ENCODE data around the gene CD34. TPM values are rescaled to one million over a fixed set of nuclear protein-coding genes. Genes with fewer than 3 reads are reported as not detected.

CD34 gene
- polyA plus RNA-seq, 1 donor from 2014 or later = not detected

DNA sequence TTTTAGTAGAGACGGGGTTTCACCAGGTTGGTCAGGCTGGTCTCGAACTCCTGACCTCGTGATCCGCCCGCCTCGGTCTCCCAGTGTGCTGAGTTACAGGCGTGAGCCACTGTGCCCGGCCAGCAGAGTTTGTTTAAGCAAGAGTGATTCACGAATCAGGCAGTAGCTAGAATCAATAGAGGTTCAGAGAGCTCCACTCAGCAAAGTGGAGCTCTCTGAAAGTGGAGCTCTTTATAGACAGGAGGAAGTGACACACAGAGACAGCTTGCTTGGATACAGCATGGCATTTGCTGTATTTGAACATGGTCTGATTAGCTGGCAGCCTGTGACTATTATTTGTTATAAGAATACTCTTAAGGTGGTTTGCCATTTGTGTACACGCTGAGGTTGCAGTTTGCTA lies 27.1 kb upstream of the CD34 start:
- H2AFZ ChIP-seq (ENCODE audit: low read depth, low read length) = no peak overlapping the region
- no peaks in the 10 kb centered on the region for H3K9me3 ChIP-seq (ENCODE audit: low read length)
- no peak overlapping the region for H3K27ac ChIP-seq (ENCODE audit: low read length)
- H3K9ac ChIP-seq (ENCODE audit: low read length) = no peak overlapping the region
- H3K4me3 ChIP-seq (ENCODE audit: low read length) = no peak overlapping the region
- TF ChIP-seq EP300 (conservative IDR thresholded peaks at IDR 0.05; ENCODE audit: poor library complexity, severe bottlenecking) (no peak), RAD21 (conservative IDR thresholded peaks at IDR 0.05) (no peak), POLR2AphosphoS5 (IDR thresholded peaks at IDR 0.05) (no peak), SMC3 (conservative IDR thresholded peaks at IDR 0.05; ENCODE audit: poor library complexity) (no peak), CTCF (IDR thresholded peaks at IDR 0.05; ENCODE audit: poor library complexity, severe bottlenecking) (no peak), TAF1 (IDR thresholded peaks at IDR 0.05; ENCODE audit: low read depth) (no peak), EZH2 (IDR thresholded peaks at IDR 0.05; ENCODE audit: borderline replicate concordance, insufficient read depth, low read length, poor library complexity, severe bottlenecking) (no peak), MXI1 (conservative IDR thresholded peaks at IDR 0.05; ENCODE audit: poor library complexity, severe bottlenecking) (no peak)
- TF ChIP-seq, protein P1, sequence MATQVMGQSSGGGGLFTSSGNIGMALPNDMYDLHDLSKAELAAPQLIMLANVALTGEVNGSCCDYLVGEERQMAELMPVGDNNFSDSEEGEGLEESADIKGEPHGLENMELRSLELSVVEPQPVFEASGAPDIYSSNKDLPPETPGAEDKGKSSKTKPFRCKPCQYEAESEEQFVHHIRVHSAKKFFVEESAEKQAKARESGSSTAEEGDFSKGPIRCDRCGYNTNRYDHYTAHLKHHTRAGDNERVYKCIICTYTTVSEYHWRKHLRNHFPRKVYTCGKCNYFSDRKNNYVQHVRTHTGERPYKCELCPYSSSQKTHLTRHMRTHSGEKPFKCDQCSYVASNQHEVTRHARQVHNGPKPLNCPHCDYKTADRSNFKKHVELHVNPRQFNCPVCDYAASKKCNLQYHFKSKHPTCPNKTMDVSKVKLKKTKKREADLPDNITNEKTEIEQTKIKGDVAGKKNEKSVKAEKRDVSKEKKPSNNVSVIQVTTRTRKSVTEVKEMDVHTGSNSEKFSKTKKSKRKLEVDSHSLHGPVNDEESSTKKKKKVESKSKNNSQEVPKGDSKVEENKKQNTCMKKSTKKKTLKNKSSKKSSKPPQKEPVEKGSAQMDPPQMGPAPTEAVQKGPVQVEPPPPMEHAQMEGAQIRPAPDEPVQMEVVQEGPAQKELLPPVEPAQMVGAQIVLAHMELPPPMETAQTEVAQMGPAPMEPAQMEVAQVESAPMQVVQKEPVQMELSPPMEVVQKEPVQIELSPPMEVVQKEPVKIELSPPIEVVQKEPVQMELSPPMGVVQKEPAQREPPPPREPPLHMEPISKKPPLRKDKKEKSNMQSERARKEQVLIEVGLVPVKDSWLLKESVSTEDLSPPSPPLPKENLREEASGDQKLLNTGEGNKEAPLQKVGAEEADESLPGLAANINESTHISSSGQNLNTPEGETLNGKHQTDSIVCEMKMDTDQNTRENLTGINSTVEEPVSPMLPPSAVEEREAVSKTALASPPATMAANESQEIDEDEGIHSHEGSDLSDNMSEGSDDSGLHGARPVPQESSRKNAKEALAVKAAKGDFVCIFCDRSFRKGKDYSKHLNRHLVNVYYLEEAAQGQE (IDR thresholded peaks at IDR 0.05; ENCODE audit: borderline replicate concordance) = no peak
- H3K79me2 ChIP-seq (replicated peaks; ENCODE audit: insufficient read depth, low read length) = no peaks in the 10 kb centered on the region
- no peaks in the 10 kb centered on the region for H3F3A ChIP-seq (ENCODE audit: insufficient read depth, low read length, poor library complexity, severe bottlenecking)
- no peaks in the 10 kb centered on the region for H3K27me3 ChIP-seq (ENCODE audit: insufficient read depth, low read depth, low read length)
- no peaks in the 10 kb centered on the region for H3K36me3 ChIP-seq (ENCODE audit: insufficient read depth, low read length)
- no peaks in the 10 kb centered on the region for H3K9me2 ChIP-seq (ENCODE audit: insufficient read depth, low read length)
- no peaks in the 10 kb centered on the region for H4K20me1 ChIP-seq (ENCODE audit: insufficient read depth)
- H3K4me2 ChIP-seq (ENCODE audit: low read length) = no peak overlapping the region

DNA sequence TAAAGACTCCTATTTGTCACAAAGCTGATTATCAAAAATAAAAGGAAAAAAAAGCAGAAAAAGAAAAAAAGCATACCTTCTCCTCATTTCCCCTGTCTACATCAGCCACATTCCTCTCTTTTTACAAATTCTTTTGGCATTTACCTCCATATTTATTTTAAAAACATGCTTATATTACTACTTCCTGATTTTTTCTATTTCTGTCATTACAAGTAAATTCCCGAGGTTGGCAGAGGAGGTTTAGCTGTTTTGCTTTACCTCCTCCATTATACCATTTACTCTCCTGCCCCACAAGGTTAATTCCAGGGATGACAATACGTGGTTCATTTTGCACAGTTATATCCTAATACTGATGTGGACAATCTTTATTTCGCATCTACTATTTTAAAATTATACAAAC lies 26.3 kb upstream of the CD34 start:
- TF ChIP-seq TAF1 (IDR thresholded peaks at IDR 0.05; ENCODE audit: low read depth) = no peak
- TF ChIP-seq POLR2AphosphoS5 (IDR thresholded peaks at IDR 0.05) = no peak
- no peak for TF ChIP-seq MXI1 (conservative IDR thresholded peaks at IDR 0.05; ENCODE audit: poor library complexity, severe bottlenecking)
- no peak for TF ChIP-seq EZH2 (IDR thresholded peaks at IDR 0.05; ENCODE audit: borderline replicate concordance, insufficient read depth, low read length, poor library complexity, severe bottlenecking)
- TF ChIP-seq CTCF (IDR thresholded peaks at IDR 0.05; ENCODE audit: poor library complexity, severe bottlenecking) = no peak
- TF ChIP-seq EP300 (conservative IDR thresholded peaks at IDR 0.05; ENCODE audit: poor library complexity, severe bottlenecking) = no peak
- TF ChIP-seq SMC3 (conservative IDR thresholded peaks at IDR 0.05; ENCODE audit: poor library complexity) = no peak
- no peak for TF ChIP-seq RAD21 (conservative IDR thresholded peaks at IDR 0.05)
- TF ChIP-seq, protein P1 (IDR thresholded peaks at IDR 0.05; ENCODE audit: borderline replicate concordance) = no peak
- Histone ChIP-seq H2AFZ (ENCODE audit: low read depth, low read length) (no peak overlapping the region), H3K27ac (ENCODE audit: low read length) (no peak overlapping the region), H3F3A (ENCODE audit: insufficient read depth, low read length, poor library complexity, severe bottlenecking) (no peaks in the 10 kb centered on the region), H4K20me1 (ENCODE audit: insufficient read depth) (no peaks in the 10 kb centered on the region), H3K9me2 (ENCODE audit: insufficient read depth, low read length) (no peaks in the 10 kb centered on the region), H3K4me3 (ENCODE audit: low read length) (no peak overlapping the region), H3K79me2 (replicated peaks; ENCODE audit: insufficient read depth, low read length) (no peaks in the 10 kb centered on the region), H3K27me3 (ENCODE audit: insufficient read depth, low read depth, low read length) (no peaks in the 10 kb centered on the region), H3K9me3 (ENCODE audit: low read length) (no peaks in the 10 kb centered on the region), H3K36me3 (ENCODE audit: insufficient read depth, low read length) (no peaks in the 10 kb centered on the region), H3K4me2 (ENCODE audit: low read length) (no peak overlapping the region), H3K9ac (ENCODE audit: low read length) (no peak overlapping the region)

Data from neural cell (in vitro differentiated cells).